GM12875 (cell line): ENCODE measurements around the gene EBF4.

Experiments
- H3K4me3 ChIP-seq: one replicate; pipeline ENCODE4 v1.5.1; 2011; ENCODE audit warnings: low read depth, low read length, control low read depth
- TF ChIP-seq, protein P1 (sequence below): IDR thresholded peaks from 2 replicates; pipeline ENCODE4 v1.5.1; 2011; ENCODE audit warnings: low read depth, mild to moderate bottlenecking, control low read depth, inconsistent platforms, low read length, moderate library complexity, borderline replicate concordance; ENCODE audit not compliant: insufficient read depth

Gene EBF4

DNA sequence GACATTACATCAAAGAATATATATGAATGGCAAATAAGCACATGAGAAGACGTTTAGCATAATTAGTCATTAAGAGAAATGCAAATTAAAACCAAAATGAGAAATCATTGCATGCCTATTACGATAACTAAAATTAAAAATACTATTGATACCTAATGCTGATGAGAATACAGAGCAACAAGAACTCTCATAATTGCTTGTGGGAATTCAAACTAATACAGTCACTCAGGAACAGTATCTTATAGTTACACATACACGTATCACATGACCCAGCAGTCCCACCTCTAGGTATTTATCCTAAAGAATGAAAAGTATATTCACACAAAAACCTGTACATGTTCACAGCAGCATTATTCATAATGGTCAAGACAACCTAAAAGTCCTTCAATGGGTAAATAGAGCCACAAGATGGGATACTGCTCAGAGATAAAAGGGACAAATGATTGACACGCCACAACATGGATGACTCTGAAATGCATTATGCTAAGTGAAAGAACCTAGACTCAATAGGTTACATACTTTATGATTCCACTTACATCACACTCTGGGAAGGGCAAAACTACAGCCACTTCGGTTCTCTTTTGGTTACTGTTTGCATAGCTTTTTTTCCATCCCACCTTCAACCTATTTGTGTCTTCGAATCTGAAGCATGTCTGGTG is 91.5 kb downstream of the EBF4 start:
- no peak overlapping the region for H3K4me3 ChIP-seq
- TF ChIP-seq, protein P1, sequence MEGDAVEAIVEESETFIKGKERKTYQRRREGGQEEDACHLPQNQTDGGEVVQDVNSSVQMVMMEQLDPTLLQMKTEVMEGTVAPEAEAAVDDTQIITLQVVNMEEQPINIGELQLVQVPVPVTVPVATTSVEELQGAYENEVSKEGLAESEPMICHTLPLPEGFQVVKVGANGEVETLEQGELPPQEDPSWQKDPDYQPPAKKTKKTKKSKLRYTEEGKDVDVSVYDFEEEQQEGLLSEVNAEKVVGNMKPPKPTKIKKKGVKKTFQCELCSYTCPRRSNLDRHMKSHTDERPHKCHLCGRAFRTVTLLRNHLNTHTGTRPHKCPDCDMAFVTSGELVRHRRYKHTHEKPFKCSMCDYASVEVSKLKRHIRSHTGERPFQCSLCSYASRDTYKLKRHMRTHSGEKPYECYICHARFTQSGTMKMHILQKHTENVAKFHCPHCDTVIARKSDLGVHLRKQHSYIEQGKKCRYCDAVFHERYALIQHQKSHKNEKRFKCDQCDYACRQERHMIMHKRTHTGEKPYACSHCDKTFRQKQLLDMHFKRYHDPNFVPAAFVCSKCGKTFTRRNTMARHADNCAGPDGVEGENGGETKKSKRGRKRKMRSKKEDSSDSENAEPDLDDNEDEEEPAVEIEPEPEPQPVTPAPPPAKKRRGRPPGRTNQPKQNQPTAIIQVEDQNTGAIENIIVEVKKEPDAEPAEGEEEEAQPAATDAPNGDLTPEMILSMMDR, result no peak

DNA sequence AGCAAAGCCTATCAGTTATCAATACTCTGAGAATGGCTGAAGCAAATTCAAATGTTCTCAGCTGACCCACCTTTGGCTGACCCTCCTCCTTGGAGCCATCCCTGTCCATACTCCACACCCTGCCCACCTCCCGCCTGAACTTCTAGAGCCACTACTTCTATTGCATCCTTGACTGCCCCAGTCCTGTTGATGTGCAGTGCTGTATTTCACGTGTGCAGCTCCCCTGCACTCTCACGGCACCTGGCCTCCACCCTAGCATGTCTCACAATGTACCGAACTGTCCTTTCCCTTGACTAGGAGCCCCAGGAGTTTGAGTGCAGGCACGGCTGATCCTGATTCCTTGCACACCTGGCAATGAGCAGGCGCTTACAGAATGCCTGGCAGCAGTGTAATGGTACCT is 100.9 kb downstream of the EBF4 start:
- TF ChIP-seq, protein P1, result no peak
- H3K4me3 ChIP-seq, result no peak overlapping the region

GRCh38 chr20:2794202-2794748 is 101.7 kb downstream of the EBF4 start:
- TF ChIP-seq, protein P1, result no peak
- no peak overlapping the region for H3K4me3 ChIP-seq

DNA sequence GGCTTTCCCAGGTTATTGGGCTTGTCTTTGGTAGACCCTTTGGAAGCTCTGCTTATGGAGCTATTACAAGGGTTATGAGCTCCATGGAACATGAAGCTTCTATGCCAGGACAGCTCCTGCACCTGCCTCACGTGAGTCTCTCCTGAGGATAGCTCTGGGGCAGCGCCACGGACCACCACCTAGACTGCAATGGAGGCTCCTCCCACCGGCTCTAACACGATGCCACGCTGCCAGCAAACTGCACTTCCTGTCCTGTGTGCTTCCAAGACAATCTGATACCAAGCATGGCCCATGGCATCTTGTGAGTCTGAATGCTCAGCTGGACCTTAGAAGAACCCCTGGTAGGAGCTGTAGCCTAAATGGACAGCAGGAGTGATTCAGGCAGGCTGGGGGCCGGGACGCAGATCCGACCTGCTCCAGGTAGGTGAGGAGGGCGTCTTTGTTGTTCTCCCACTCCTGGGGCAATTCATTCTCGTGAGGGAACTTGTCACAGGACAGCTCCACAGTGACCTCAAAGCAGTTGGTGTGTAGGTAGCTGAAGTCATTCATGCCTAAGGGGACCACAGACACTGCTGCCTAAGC is 102.4 kb downstream of the EBF4 start:
- TF ChIP-seq, protein P1, result no peak
- H3K4me3 ChIP-seq, result no peak overlapping the region

- TF ChIP-seq, protein P1, result no peak
- no peak overlapping the region for H3K4me3 ChIP-seq
Observed at GRCh38 chr20:2795451-2795850, 102.9 kb downstream of the EBF4 start.

DNA sequence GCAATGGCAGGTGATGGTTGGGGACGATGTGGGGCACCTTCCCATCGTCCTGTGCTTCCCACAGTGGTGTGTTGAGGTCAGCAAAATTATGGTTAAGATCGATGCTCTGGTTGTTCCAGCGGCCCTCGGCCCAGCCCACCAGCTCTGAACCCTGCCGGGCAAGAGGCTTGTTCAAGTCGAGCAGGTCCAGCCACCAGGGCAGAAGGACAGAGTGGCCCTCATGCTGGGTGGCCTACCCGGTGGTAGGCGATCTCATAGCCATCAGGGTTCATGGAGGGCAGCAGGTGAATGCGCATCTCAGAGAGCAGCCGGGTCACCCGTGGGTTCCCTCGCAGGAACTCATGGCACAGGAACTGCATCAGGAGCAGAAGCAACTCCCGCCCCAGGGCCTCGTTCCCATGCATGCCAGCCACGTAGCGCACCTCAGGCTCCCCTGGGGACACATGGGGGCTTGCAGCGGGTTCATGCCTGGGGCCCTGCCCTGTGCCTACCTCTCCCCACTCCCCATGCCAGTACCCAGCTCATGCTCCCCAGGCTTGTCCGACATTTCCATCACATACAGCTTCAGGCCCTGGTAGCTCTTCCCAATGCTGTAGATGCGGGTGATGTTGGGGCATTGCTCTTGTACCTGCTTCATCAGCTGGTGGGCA is 103.6 kb downstream of the EBF4 start:
- H3K4me3 ChIP-seq, result no peak overlapping the region
- TF ChIP-seq, protein P1, result no peak
